ENCODE data around the gene TMEM119. TPM values are rescaled to one million over a fixed set of nuclear protein-coding genes. Genes with fewer than 3 reads are reported as not detected.

The TMEM119 gene
- total and polyA plus RNA-seq, 8 donors: 1.0 to 18.8 (median 2.1) TPM

GRCh38 chr12:108561852-108562347 is 36.0 kb downstream of the TMEM119 start:
- Histone ChIP-seq H3K27ac (peak overlapping the region; percentile 87 to 94 (median 92)), H3K9me3 (no peaks in the 10 kb centered on the region), H3K36me3 (peaks cover 0 to 20% (median 4%) of the 10 kb centered on the region in 3 donors), H3K4me3 (peak overlapping the region; percentile 76 to 97 (median 92)), H3K27me3 (no peaks in the 10 kb centered on the region), H3K4me1 (peaks cover 10 to 28% (median 17%) of the 10 kb centered on the region in 3 donors)
- FAIRE-seq (no peak), DNase-seq (no peak), ATAC-seq (peak in 2 of 4 donors; percentile 4 to 6)
- 1% methylated on average over 20 of the region's 20 CpGs for WGBS, 2 donors
- no peak for TF ChIP-seq CTCF (IDR thresholded peaks at IDR 0.05)
- intact Hi-C loops (cut with DNase I): loop anchor here in 1 of 3 donors (10.0 kb wide), 1 partner anchor 243 kb away; no protein-coding TSS in a partner anchor

- Histone ChIP-seq H3K4me3 (peak within 1 kb of the TSS; percentile 86 to 97 (median 92)), H3K36me3 (peaks cover 0 to 14% (median 4%) of the 10 kb centered on the region in 3 donors), H3K27ac (peak within 1 kb of the TSS; percentile 87 to 94 (median 92)), H3K27me3 (no peaks in the 10 kb centered on the region), H3K9me3 (no peaks in the 10 kb centered on the region), H3K4me1 (peaks cover 10 to 21% (median 17%) of the 10 kb centered on the region in 3 donors)
- 1% methylated on average over 55 to 57 of the region's 57 CpGs for WGBS, 2 donors
- DNase-seq: peak; percentile 71 to 84 (median 82)
- ATAC-seq: peak; percentile 77 to 85 (median 80)
- intact Hi-C loops (cut with DNase I): loop anchor here in 1 of 3 donors (10.0 kb wide), 1 partner anchor 244 kb away; no protein-coding TSS in a partner anchor
- FAIRE-seq: peak; percentile 43
- no peak for TF ChIP-seq CTCF (IDR thresholded peaks at IDR 0.05)
These were observed 36.8 kb downstream of the TMEM119 start, which contains the start of gene SART3 for GRCh38 chr12:108560752-108561719. Gene SART3 (minus strand): TSS chr12:108561173. CDS start chr12:108561154, 19 bp downstream.

GRCh38 chr12:108560321-108560721 is 37.6 kb downstream of the TMEM119 start:
- FAIRE-seq (no peak), DNase-seq (no peak), ATAC-seq (no peak)
- Histone ChIP-seq H3K4me1 (peaks cover 10 to 17% (median 15%) of the 10 kb centered on the region in 3 donors), H3K9me3 (no peaks in the 10 kb centered on the region), H3K27me3 (no peaks in the 10 kb centered on the region), H3K4me3 (peak overlapping the region; percentile 86 to 97 (median 92)), H3K27ac (peak overlapping the region in 2 of 4 donors; percentile 87 to 90), H3K36me3 (peaks cover 0 to 8% (median 4%) of the 10 kb centered on the region in 3 donors)
- no peak for TF ChIP-seq CTCF (IDR thresholded peaks at IDR 0.05)
- intact Hi-C loops (cut with DNase I): loop anchor here in 1 of 3 donors (10.0 kb wide), 1 partner anchor 244 kb away; no protein-coding TSS in a partner anchor
- WGBS, 2 donors: 0 to 1% methylated on average over 12 of the region's 12 CpGs

- no peaks in the 10 kb centered on the region for H3K9me3 ChIP-seq
- intact Hi-C loops (cut with DNase I): loop anchor here in 1 of 3 donors (10.0 kb wide), 1 partner anchor 245 kb away; no protein-coding TSS in a partner anchor
- peak overlapping the region in 2 of 4 donors; percentile 88 to 95 for H3K4me3 ChIP-seq
- peaks cover 0 to 3% (median 2%) of the 10 kb centered on the region in 3 donors for H3K36me3 ChIP-seq
- H3K27ac ChIP-seq: no peak overlapping the region
- no peak for DNase-seq
- FAIRE-seq: no peak
- ATAC-seq: no peak
- H3K4me1 ChIP-seq: peaks cover 10 to 17% (median 15%) of the 10 kb centered on the region in 3 donors
- no peaks in the 10 kb centered on the region for H3K27me3 ChIP-seq
- WGBS, 2 donors: 26 to 42% methylated on average over 3 of the region's 3 CpGs
- TF ChIP-seq CTCF (IDR thresholded peaks at IDR 0.05): no peak
These were observed 38.1 kb downstream of the TMEM119 start for GRCh38 chr12:108559748-108560147.

Measured in pancreas (tissue), 10 donors.